H1 (cell line): ENCODE data around the gene CCSER2. TPM values are rescaled to one million over a fixed set of nuclear protein-coding genes. Genes with fewer than 3 reads are reported as not detected.

Experiments used
- CTCF ChIA-PET: fragments of 300-600 bp; sonication (Branson Sonifier 250); formaldehyde crosslinking; loops from one replicate; lab custom pipeline; 2021; ENCODE audit not compliant: partially characterized antibody; lab: Charles Lee
- POLR2A ChIA-PET: fragments of 300-600 bp; sonication (Branson Sonifier 250); formaldehyde crosslinking; loops from one replicate; lab custom pipeline; 2021; ENCODE audit warnings: inconsistent platforms; ENCODE audit not compliant: partially characterized antibody; lab: Charles Lee
- DNase-seq, 2 experiments: peaks; one replicate each; pipeline versions ENCODE4 v3.0.0 to v3.0.0-alpha.2; 2010 to 2022; ENCODE audit warnings: low spot score in 2 of 2, low read depth in 1 of 2, mixed read lengths in 1 of 2
- FAIRE-seq: peaks from 2 replicates; lab custom pipeline; 2011; peaks lifted over from hg19 to GRCh38; lab: Jason Lieb, UNC
- H2AFZ ChIP-seq: 2 replicates; pipeline ENCODE4 v1.8.1; 2012; ENCODE audit warnings: low read length, inconsistent platforms
- H2AK5ac ChIP-seq: 2 replicates; pipeline ENCODE4 v1.6.1; 2013; ENCODE audit warnings: low read depth, low read length
- H2BK120ac ChIP-seq: replicated peaks from 2 replicates; pipeline ENCODE3; 2013; ENCODE audit warnings: low read depth, low read length, inconsistent platforms
- H2BK12ac ChIP-seq: 2 replicates; pipeline ENCODE4 v1.6.1; 2013; ENCODE audit warnings: low read depth, low read length
- H2BK15ac ChIP-seq: 2 replicates; pipeline ENCODE4 v1.6.1; 2013; ENCODE audit warnings: low read length
- H2BK20ac ChIP-seq: 2 replicates; pipeline ENCODE4 v1.6.1; 2013; ENCODE audit warnings: low read length
- H2BK5ac ChIP-seq: 2 replicates; pipeline ENCODE4 v1.6.1; 2013; ENCODE audit warnings: low read depth, low read length
- H3K14ac ChIP-seq: 2 replicates; pipeline ENCODE4 v1.6.1; 2013; ENCODE audit warnings: inconsistent platforms; ENCODE audit not compliant: insufficient read length
- H3K18ac ChIP-seq: 2 replicates; pipeline ENCODE4 v1.6.1; 2013; ENCODE audit warnings: low read length; ENCODE audit errors: extremely low read depth
- H3K23ac ChIP-seq: 2 replicates; pipeline ENCODE4 v1.6.1; 2013; ENCODE audit warnings: inconsistent platforms; ENCODE audit not compliant: insufficient read length
- H3K23me2 ChIP-seq: 2 replicates; pipeline ENCODE4 v1.6.1; 2013; ENCODE audit warnings: low read depth, low read length
- H3K27ac ChIP-seq: 2 replicates; pipeline ENCODE4 v1.6.1; 2011; ENCODE audit warnings: low read depth, low read length, inconsistent platforms
- H3K27me3 ChIP-seq, 4 experiments: replicated peaks in 1 of 4; 1 replicate in 1 of 4; 2 replicates in 3 of 4; pipeline versions ENCODE4 v1.6.1 to v1.8.1; 2011 to 2013; ENCODE audit warnings: low read length in 3 of 4, mild to moderate bottlenecking in 3 of 4, inconsistent platforms in 2 of 4, mixed read lengths in 2 of 4, moderate library complexity in 1 of 4; ENCODE audit not compliant: control insufficient read depth in 3 of 4, insufficient read depth in 3 of 4; ENCODE audit errors: extremely low read depth in 1 of 4
- H3K36me3 ChIP-seq, 4 experiments: 2 replicates each; pipeline versions ENCODE4 v1.6.1 to v1.8.1; 2011 to 2013; ENCODE audit warnings: mild to moderate bottlenecking in 4 of 4, low read length in 3 of 4, moderate library complexity in 2 of 4, control low read depth in 1 of 4, inconsistent platforms in 1 of 4; ENCODE audit not compliant: insufficient read depth in 4 of 4, control insufficient read depth in 2 of 4
- H3K4ac ChIP-seq: replicated peaks from 2 replicates; pipeline ENCODE3; 2013; ENCODE audit warnings: low read length, low read depth, mixed read lengths, inconsistent platforms; ENCODE audit not compliant: insufficient read length
- H3K4me1 ChIP-seq, 4 experiments: replicated peaks in 1 of 4; 1 replicate in 1 of 4; 2 replicates in 3 of 4; pipeline versions ENCODE4 v1.6.1 to v1.8.1; 2011 to 2013; ENCODE audit warnings: low read length in 3 of 4, inconsistent platforms in 2 of 4, mixed read lengths in 1 of 4; ENCODE audit not compliant: insufficient read depth in 4 of 4, control insufficient read depth in 3 of 4
- H3K4me2 ChIP-seq, 2 experiments: 2 replicates each; pipeline versions ENCODE4 v1.6.1 to v1.8.1; 2011 to 2013; ENCODE audit warnings: low read depth in 2 of 2, low read length in 2 of 2, control low read depth in 1 of 2, inconsistent platforms in 1 of 2, mild to moderate bottlenecking in 1 of 2; ENCODE audit not compliant: insufficient read depth in 1 of 2
- H3K4me3 ChIP-seq, 4 experiments: fragments of 200-600, 300-600 bp in 1 of 4; sonication (generic), shearing (Covaris generic), sonication (Bioruptor Twin) in 1 of 4; 2 replicates each; pipeline versions ENCODE4 v1.5.1 to v1.8.1; 2011 to 2016; ENCODE audit warnings: low read length in 4 of 4, low read depth in 3 of 4, control low read depth in 2 of 4, inconsistent platforms in 2 of 4, mild to moderate bottlenecking in 2 of 4, mixed read lengths in 1 of 4, moderate library complexity in 1 of 4; ENCODE audit not compliant: insufficient read depth in 2 of 4; ENCODE audit errors: extremely low read depth in 1 of 4
- H3K56ac ChIP-seq: replicated peaks from 2 replicates; pipeline ENCODE3; 2013; ENCODE audit warnings: low read depth, mild to moderate bottlenecking, mixed read lengths, low read length, inconsistent platforms; ENCODE audit not compliant: insufficient read length
- H3K79me1 ChIP-seq: 2 replicates; pipeline ENCODE4 v1.6.1; 2013; ENCODE audit warnings: low read depth, low read length, control low read depth
- H3K79me2 ChIP-seq, 2 experiments: 2 replicates each; pipeline versions ENCODE4 v1.6.1 to v1.8.1; 2012 to 2013; ENCODE audit warnings: low read length in 2 of 2, mild to moderate bottlenecking in 2 of 2, inconsistent platforms in 1 of 2; ENCODE audit not compliant: insufficient read depth in 2 of 2, control insufficient read depth in 1 of 2
- H3K9ac ChIP-seq, 4 experiments: replicated peaks in 1 of 4; 1 replicate in 1 of 4; 2 replicates in 3 of 4; pipeline versions ENCODE4 v1.6.1 to v1.8.1; 2011 to 2013; ENCODE audit warnings: low read depth in 3 of 4, low read length in 3 of 4, control low read depth in 2 of 4, mild to moderate bottlenecking in 2 of 4, moderate library complexity in 2 of 4, inconsistent platforms in 1 of 4; ENCODE audit errors: extremely low read depth in 1 of 4
- H3K9me3 ChIP-seq, 2 experiments: 2 replicates each; pipeline versions ENCODE4 v1.6.1 to v1.8.1; 2012 to 2013; ENCODE audit warnings: mild to moderate bottlenecking in 2 of 2, moderate library complexity in 2 of 2, control low read depth in 1 of 2, inconsistent platforms in 1 of 2, low read depth in 1 of 2, low read length in 1 of 2, mixed read lengths in 1 of 2; ENCODE audit not compliant: insufficient read depth in 2 of 2
- H4K20me1 ChIP-seq, 2 experiments: replicated peaks in 1 of 2; 2 replicates each; pipeline versions ENCODE3 to v1.8.1; 2011 to 2013; ENCODE audit warnings: inconsistent platforms in 2 of 2, low read length in 2 of 2, mild to moderate bottlenecking in 1 of 2; ENCODE audit not compliant: insufficient read depth in 2 of 2, control insufficient read depth in 1 of 2
- H4K5ac ChIP-seq: 2 replicates; pipeline ENCODE4 v1.6.1; 2013; ENCODE audit warnings: low read length, low read depth, mixed read lengths, inconsistent platforms; ENCODE audit not compliant: insufficient read length
- H4K8ac ChIP-seq: 2 replicates; pipeline ENCODE4 v1.8.0; 2013; ENCODE audit warnings: mild to moderate bottlenecking, moderate library complexity, low read length, inconsistent platforms; ENCODE audit not compliant: insufficient read depth; ENCODE audit errors: extremely low read depth
- H4K91ac ChIP-seq: replicated peaks from 2 replicates; pipeline ENCODE3; 2013; ENCODE audit warnings: low read length, mixed read lengths, inconsistent platforms; ENCODE audit not compliant: insufficient read length
- CTBP2 ChIP-seq: IDR thresholded peaks from 2 replicates; pipeline ENCODE4 v1.7.0; 2011; ENCODE audit warnings: borderline replicate concordance, mild to moderate bottlenecking, moderate library complexity, mixed read lengths, low read length; ENCODE audit not compliant: insufficient read depth, insufficient read length
- E2F6 ChIP-seq: IDR thresholded peaks from 2 replicates; pipeline ENCODE4 v1.6.1; 2012; ENCODE audit warnings: inconsistent platforms
- GABPA ChIP-seq: IDR thresholded peaks from 2 replicates; pipeline ENCODE4 v1.6.1; 2011; ENCODE audit warnings: mild to moderate bottlenecking, low read length, moderate library complexity, borderline replicate concordance; ENCODE audit not compliant: insufficient read depth
- HDAC6 ChIP-seq: IDR thresholded peaks from one replicate; pipeline ENCODE4 v1.7.1; 2012; ENCODE audit warnings: low read depth, mild to moderate bottlenecking, inconsistent platforms, low read length, moderate library complexity
- PHF8 ChIP-seq: fragments of 200-600 bp; sonication (generic); conservative IDR thresholded peaks from 2 replicates; pipeline ENCODE4 v1.7.1; 2012; ENCODE audit warnings: low read depth, mild to moderate bottlenecking, inconsistent platforms, low read length, moderate library complexity
- SIRT6 ChIP-seq: IDR thresholded peaks from one replicate; pipeline ENCODE4 v1.7.1; 2012; ENCODE audit warnings: low read length, inconsistent platforms
- SP2 ChIP-seq: IDR thresholded peaks from 2 replicates; pipeline ENCODE4 v1.6.1; 2012; ENCODE audit warnings: mild to moderate bottlenecking, low read length, inconsistent platforms
- SUZ12 ChIP-seq: fragments of 200-600 bp; sonication (generic); IDR thresholded peaks from 2 replicates; pipeline ENCODE4 v1.6.1; 2012; ENCODE audit warnings: mild to moderate bottlenecking, inconsistent platforms, low read length, moderate library complexity, mixed read lengths
- TAF7 ChIP-seq: optimal IDR thresholded peaks from 2 replicates; pipeline ENCODE3; 2011; ENCODE audit warnings: low read depth, mild to moderate bottlenecking, inconsistent platforms, low read length, moderate library complexity, borderline replicate concordance
- TBP ChIP-seq: IDR thresholded peaks from 2 replicates; pipeline ENCODE4 v1.6.1; 2011; ENCODE audit warnings: low read depth, low read length, improper control_type of control experiment
- TCF12 ChIP-seq: IDR thresholded peaks from 2 replicates; pipeline ENCODE4 v1.6.1; 2011; ENCODE audit warnings: low read depth, mild to moderate bottlenecking, low read length
- YY1 ChIP-seq: IDR thresholded peaks from 2 replicates; pipeline ENCODE4 v1.6.1; 2011; ENCODE audit warnings: low read depth, mild to moderate bottlenecking, low read length
- WGBS, 2 experiments: shearing (Covaris generic) in 1 of 2; methylation state at CpG; one replicate each; pipeline versions ENCODE4 v1.1.6 to v1.1.7; 2013 to 2015; ENCODE audit warnings: low lambda C conversion rate in 2 of 2, mixed read lengths in 2 of 2, inconsistent platforms in 1 of 2, low coverage in 1 of 2, missing lambda C conversion rate in 1 of 2; ENCODE audit not compliant: insufficient replicate concordance in 2 of 2, insufficient coverage in 1 of 2, insufficient read length in 1 of 2; ENCODE audit errors: extremely low coverage in 1 of 2, missing lambda C conversion rate in 1 of 2; 5-methylcytosine and 5-hydroxymethylcytosine counted together
- polyA plus RNA-seq, 7 experiments: library from polyadenylated mRNA; depleted of rRNA in 3 of 7; stranded (reverse) in 5 of 7; unstranded in 2 of 7; fragments of >200 nt in 5 of 7; fragments of 200-250 nt in 2 of 7; gene quantifications; 1 replicate in 5 of 7; 2 replicates in 1 of 7; 4 replicates in 1 of 7; pipeline versions ENCODE4 v1.2.1 to v1.2.3, GENCODE V29; 2011 to 2013; ENCODE audit warnings: missing spikeins in 2 of 7, mixed read lengths in 2 of 7
- total RNA-seq: library from RNA; stranded (reverse); fragmentation: NEBNext Ultra II Directional; extraction: Animal tissue kit (Norgen Biotek cat#: 25700); gene quantifications from 2 replicates; pipeline ENCODE4 v1.2.1, GENCODE V29; 2021

CCSER2 gene
- total and polyA plus RNA-seq, 2 of the 8 experiments (the other 6 are each of a cell fraction or from before 2014, with no cell fraction given), result 6.9 to 30.5 TPM

DNA sequence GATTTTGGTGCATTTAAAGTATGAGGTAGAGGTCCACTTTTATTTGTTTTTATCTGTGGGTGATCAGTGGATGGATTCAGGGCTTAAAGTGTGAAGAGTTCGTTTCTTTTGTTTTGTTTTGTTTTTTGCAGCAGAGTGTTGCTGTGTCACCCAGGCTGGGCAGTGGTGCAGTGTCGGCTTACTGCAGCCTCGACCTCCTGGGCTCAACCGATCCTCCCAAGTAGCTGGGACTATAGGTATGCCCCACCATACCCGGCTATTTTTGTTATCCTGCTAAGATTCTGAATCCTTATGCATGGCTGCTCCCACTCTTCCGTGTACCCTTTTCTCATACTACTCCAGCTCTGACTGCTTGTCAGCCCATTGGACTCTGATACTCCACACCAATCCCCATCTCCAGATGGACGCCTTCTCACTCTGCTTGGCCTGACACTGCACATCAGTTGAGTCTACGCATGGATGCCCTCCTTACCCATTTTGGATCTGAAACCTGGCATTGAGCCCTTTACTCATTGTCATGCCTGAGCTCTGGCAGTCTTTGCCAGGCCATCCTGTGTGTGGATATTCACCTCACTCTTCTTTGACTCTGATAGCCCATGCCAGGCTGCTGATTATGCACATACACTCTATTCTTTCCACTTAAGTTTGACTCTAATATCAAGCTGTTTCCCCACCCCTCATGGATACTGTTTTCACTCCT is 119.5 kb downstream of the CCSER2 start:
- Histone ChIP-seq H4K91ac (no peak overlapping the region), H2BK5ac (no peak overlapping the region), H4K8ac (no peak overlapping the region), H2BK15ac (no peak overlapping the region), H3K9ac (no peak overlapping the region), H4K20me1 (peaks cover 0 to 3% of the 10 kb centered on the region in 2 experiments), H3K36me3 (no peaks in the 10 kb centered on the region), H2BK20ac (no peak overlapping the region), H4K5ac (no peak overlapping the region)
- no peak for TF ChIP-seq HDAC6
- TF ChIP-seq SP2, result no peak
- TF ChIP-seq GABPA, result no peak
- no peak for TF ChIP-seq TBP
- TF ChIP-seq SIRT6, result no peak
- TF ChIP-seq E2F6, result no peak
- TF ChIP-seq PHF8, result no peak
- no peak for TF ChIP-seq TCF12
- no peak for TF ChIP-seq CTBP2
- TF ChIP-seq SUZ12, result no peak
- TF ChIP-seq TAF7, result no peak
- no peak for TF ChIP-seq YY1
- TF ChIP-seq, all 59 proteins: peak for 0
- Histone ChIP-seq H3K79me1 (no peaks in the 10 kb centered on the region), H3K27me3 (no peaks in the 10 kb centered on the region), H3K14ac (no peak overlapping the region), H3K27ac (no peak overlapping the region), H3K56ac (no peak overlapping the region), H2BK120ac (no peak overlapping the region), H3K23me2 (no peaks in the 10 kb centered on the region), H3K4me1 (peaks cover 0 to 7% (median 5%) of the 10 kb centered on the region in 4 experiments; a peak in 3 of 7 replicates), H2BK12ac (no peak overlapping the region), H3K18ac (0 out of 2 replicates have a peak overlapping the region, but pooled peaks have one; percentile 34), H2AK5ac (no peak overlapping the region), H2AFZ (no peak overlapping the region), H3K79me2 (no peaks in the 10 kb centered on the region), H3K4ac (no peak overlapping the region), H3K4me2 (peak overlapping the region in 1 of 2 experiments; percentile 19; a peak in 1 of 4 replicates), H3K4me3 (no peak overlapping the region), H3K9me3 (no peaks in the 10 kb centered on the region), H3K23ac (no peak overlapping the region)
- no peak for DNase-seq
- peak; percentile 42 for FAIRE-seq
- ChIA-PET POLR2A (no interaction called here), CTCF (interaction anchor here (1.3 to 1.8 kb wide), 3 partner anchors 18 to 95 kb away, joined by 4 to 5 read pairs (median 4); no protein-coding TSS in a partner anchor)
- 83% methylated on average over 8 of the region's 8 CpGs; no CpG with 5 or more reads in 1 of the 2 experiments for WGBS, 2 experiments
